NB4 (cell line): ENCODE results near the gene KPNA6.

Experiments
- POLR2A ChIP-seq: IDR thresholded peaks from 2 replicates; pipeline ENCODE4 v1.6.1; 2011; ENCODE audit warnings: mild to moderate bottlenecking; ENCODE audit not compliant: insufficient read length; ENCODE audit errors: extremely low read depth
- TF ChIP-seq, protein P1 (sequence below): IDR thresholded peaks from 2 replicates; pipeline ENCODE4 v1.6.1; 2011; ENCODE audit warnings: low read depth, low read length
- TF ChIP-seq, protein P2 (sequence below): IDR thresholded peaks from one replicate; pipeline ENCODE4 v1.5.1; 2012; ENCODE audit warnings: low read depth, low read length

DNA sequence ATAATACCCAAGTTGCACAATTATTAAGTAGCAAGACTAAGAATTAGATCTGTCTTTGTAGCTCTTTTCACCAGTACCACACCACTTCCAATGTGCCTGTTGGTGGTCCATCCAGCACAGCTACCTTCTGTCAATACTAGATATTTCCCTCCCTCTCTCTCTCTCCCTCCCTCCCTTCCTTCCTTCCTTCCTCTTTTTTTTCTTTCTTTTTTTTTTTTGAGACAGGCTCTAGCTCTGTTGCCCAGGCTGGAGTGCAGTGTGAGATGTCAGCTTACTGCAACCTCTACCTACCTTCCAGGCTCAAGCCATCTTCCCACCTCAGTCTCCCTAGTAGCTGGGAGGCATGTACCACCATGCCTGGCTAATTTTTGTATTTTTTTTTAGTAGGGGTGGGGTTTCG, 21.1 kb downstream of the KPNA6 start:
- TF ChIP-seq, protein P1, sequence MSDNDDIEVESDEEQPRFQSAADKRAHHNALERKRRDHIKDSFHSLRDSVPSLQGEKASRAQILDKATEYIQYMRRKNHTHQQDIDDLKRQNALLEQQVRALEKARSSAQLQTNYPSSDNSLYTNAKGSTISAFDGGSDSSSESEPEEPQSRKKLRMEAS, result no peak
- TF ChIP-seq, protein P2, sequence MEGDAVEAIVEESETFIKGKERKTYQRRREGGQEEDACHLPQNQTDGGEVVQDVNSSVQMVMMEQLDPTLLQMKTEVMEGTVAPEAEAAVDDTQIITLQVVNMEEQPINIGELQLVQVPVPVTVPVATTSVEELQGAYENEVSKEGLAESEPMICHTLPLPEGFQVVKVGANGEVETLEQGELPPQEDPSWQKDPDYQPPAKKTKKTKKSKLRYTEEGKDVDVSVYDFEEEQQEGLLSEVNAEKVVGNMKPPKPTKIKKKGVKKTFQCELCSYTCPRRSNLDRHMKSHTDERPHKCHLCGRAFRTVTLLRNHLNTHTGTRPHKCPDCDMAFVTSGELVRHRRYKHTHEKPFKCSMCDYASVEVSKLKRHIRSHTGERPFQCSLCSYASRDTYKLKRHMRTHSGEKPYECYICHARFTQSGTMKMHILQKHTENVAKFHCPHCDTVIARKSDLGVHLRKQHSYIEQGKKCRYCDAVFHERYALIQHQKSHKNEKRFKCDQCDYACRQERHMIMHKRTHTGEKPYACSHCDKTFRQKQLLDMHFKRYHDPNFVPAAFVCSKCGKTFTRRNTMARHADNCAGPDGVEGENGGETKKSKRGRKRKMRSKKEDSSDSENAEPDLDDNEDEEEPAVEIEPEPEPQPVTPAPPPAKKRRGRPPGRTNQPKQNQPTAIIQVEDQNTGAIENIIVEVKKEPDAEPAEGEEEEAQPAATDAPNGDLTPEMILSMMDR, result no peak
- no peak for TF ChIP-seq POLR2A
